Measurements from ENCODE around the gene BCAS2. TPM values are rescaled to one million over a fixed set of nuclear protein-coding genes. Genes with fewer than 3 reads are reported as not detected.

The BCAS2 gene
- total RNA-seq, 1 donor from 2014 or later, result 33.1 TPM

DNA sequence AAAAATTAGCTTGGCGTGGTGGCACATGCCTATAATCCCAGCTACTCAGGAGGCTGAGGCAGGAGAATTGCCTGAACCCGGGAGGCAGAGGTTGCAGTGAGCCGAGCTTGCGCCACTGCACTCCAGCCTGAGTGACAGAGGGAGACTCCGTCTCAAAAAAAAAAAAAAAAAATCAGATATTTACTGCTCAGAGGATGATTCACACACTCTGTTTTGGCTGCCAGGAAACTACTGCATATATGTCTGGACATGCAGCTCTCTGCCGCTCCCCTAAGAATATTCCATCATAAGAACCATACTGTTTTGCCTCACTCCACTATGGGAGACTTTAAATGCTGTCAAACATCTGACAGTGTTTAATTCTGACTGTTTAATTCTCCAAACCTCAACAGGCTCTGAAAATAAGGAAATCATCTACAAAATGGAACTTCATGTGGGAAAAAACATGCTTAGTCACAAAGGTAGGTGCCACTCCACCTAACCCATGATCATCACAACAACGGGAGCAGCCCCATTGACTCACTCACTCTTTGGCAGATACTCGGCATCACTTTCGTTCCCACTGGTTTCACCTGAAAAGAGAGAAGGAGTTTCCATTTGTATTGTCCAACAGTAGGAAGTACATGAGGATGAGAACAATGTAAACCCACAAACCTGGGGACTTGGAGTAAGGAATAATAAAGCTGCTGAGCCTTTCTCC, 29.3 kb upstream of the BCAS2 start:
- ChIA-PET CTCF (no interaction called here), POLR2A (no interaction called here)
- intact Hi-C loops (cut with micrococcal nuclease), result no loop called here
- Mint-ChIP-seq H3K36me3 (ENCODE audit: low read depth) (no peaks in the 10 kb centered on the region), H3K9me3 (no peaks in the 10 kb centered on the region), H3K4me3 (no peak overlapping the region), H3K27ac (no peak overlapping the region), H3K27me3 (peaks cover 18% of the 10 kb centered on the region), H3K4me1 (no peaks in the 10 kb centered on the region)
- ATAC-seq (ENCODE audit: low read depth), result no peak
- TF ChIP-seq, protein P1, sequence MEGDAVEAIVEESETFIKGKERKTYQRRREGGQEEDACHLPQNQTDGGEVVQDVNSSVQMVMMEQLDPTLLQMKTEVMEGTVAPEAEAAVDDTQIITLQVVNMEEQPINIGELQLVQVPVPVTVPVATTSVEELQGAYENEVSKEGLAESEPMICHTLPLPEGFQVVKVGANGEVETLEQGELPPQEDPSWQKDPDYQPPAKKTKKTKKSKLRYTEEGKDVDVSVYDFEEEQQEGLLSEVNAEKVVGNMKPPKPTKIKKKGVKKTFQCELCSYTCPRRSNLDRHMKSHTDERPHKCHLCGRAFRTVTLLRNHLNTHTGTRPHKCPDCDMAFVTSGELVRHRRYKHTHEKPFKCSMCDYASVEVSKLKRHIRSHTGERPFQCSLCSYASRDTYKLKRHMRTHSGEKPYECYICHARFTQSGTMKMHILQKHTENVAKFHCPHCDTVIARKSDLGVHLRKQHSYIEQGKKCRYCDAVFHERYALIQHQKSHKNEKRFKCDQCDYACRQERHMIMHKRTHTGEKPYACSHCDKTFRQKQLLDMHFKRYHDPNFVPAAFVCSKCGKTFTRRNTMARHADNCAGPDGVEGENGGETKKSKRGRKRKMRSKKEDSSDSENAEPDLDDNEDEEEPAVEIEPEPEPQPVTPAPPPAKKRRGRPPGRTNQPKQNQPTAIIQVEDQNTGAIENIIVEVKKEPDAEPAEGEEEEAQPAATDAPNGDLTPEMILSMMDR (IDR thresholded peaks at IDR 0.05), result no peak
- DNase-seq, result no peak

DNA sequence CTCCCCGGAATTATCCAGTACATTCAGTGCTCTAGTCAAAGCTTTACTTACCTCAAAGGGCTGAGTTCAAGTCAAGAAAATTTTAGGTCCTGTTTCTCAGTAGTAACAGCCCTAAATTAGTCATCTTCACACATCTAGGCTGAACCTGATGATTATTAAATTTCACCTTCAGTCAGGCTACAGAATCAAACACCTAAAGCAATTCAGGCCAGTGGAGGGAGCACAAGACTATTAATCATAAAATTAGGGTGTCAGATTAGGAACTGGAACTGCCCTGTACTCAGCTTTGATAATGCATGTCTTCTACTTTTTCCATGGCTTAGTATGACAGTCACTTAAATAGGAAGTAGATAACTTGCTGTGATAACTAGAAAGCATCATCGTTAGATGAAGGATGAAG, 28.4 kb upstream of the BCAS2 start:
- intact Hi-C loops (cut with micrococcal nuclease), result no loop called here
- H3K9me3 Mint-ChIP-seq, result no peaks in the 10 kb centered on the region
- no peak for DNase-seq
- no peak overlapping the region for H3K4me3 Mint-ChIP-seq
- TF ChIP-seq, protein P1 (IDR thresholded peaks at IDR 0.05), result no peak
- no peaks in the 10 kb centered on the region for H3K4me1 Mint-ChIP-seq
- ChIA-PET CTCF (no interaction called here), POLR2A (no interaction called here)
- ATAC-seq (ENCODE audit: low read depth), result no peak
- no peak overlapping the region for H3K27ac Mint-ChIP-seq
- H3K27me3 Mint-ChIP-seq, result peaks cover 20% of the 10 kb centered on the region
- H3K36me3 Mint-ChIP-seq (ENCODE audit: low read depth), result no peaks in the 10 kb centered on the region

DNA sequence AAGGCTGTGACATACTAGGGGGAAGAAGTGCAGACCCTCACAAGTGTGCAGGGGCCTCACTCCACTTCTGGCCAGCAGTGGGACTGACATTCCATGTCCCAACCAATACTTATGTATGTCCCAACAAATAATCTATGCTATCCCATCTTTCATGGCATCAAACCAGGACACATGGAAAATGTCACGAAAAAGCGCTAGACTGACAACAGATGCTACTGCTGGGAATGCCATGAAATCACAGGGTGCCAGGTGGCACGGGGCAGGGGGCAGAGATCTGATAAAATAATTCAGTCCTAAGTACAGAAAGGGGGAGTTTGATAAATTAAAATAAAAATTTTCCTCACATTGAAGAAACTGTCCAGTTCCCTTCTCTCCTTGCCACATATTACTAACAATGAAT, 27.6 kb upstream of the BCAS2 start:
- Mint-ChIP-seq H3K27ac (no peak overlapping the region), H3K27me3 (peaks cover 19% of the 10 kb centered on the region), H3K4me3 (no peak overlapping the region), H3K36me3 (ENCODE audit: low read depth) (no peaks in the 10 kb centered on the region), H3K4me1 (no peaks in the 10 kb centered on the region), H3K9me3 (no peaks in the 10 kb centered on the region)
- intact Hi-C loops (cut with micrococcal nuclease), result no loop called here
- TF ChIP-seq, protein P1 (IDR thresholded peaks at IDR 0.05), result no peak
- DNase-seq (no peak), ATAC-seq (ENCODE audit: low read depth) (no peak)
- POLR2A ChIA-PET, result no interaction called here
- CTCF ChIA-PET, result no interaction called here

DNA sequence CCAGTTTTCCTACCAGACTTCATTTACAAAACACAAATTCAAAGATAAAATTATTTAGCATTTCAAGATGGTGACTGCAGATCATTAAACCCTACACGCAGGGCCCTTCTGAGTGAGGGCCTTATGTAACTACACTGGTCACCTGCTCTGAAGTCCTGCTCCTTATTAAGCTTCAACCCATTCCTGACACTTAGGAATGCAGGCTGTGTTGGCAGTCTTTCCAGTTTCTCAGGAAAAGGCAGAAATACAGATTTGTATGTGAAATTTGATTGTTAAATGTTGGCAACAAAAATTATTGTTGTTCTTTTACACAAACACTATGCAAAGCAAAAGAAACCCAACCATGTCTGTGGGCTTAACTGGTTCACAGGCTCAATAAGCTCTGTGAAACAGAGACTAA, 25.8 kb upstream of the BCAS2 start:
- POLR2A ChIA-PET, result no interaction called here
- no peak for ATAC-seq (ENCODE audit: low read depth)
- H3K27ac Mint-ChIP-seq, result no peak overlapping the region
- DNase-seq, result no peak
- no peaks in the 10 kb centered on the region for H3K4me1 Mint-ChIP-seq
- intact Hi-C loops (cut with micrococcal nuclease), result no loop called here
- peaks cover 15% of the 10 kb centered on the region for H3K27me3 Mint-ChIP-seq
- CTCF ChIA-PET, result no interaction called here
- H3K36me3 Mint-ChIP-seq (ENCODE audit: low read depth), result no peaks in the 10 kb centered on the region
- no peak overlapping the region for H3K4me3 Mint-ChIP-seq
- H3K9me3 Mint-ChIP-seq, result no peaks in the 10 kb centered on the region
- TF ChIP-seq, protein P1 (IDR thresholded peaks at IDR 0.05), result no peak

DNA sequence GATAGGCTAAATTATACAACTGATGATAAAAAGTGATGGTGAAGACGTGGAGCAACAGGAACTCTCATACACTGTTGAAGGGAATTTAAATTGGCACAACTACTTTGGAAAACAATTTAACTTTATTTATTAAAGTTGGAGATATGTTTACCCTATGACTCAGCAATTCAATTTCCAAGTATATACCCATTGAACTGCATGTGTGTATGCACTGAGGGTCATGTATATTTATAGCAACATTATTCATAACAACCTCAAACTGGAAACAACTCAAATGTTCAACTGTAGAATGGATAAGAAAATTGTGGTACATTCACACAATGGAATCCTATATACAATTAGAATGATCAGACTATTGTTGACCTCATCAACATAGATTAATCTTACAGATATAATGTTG, 16.5 kb upstream of the BCAS2 start:
- H3K27ac Mint-ChIP-seq, result no peak overlapping the region
- ATAC-seq (ENCODE audit: low read depth) (no peak), DNase-seq (no peak)
- no peaks in the 10 kb centered on the region for H3K36me3 Mint-ChIP-seq (ENCODE audit: low read depth)
- TF ChIP-seq, protein P1 (IDR thresholded peaks at IDR 0.05), result no peak
- intact Hi-C loops (cut with micrococcal nuclease), result no loop called here
- CTCF ChIA-PET, result no interaction called here
- no peaks in the 10 kb centered on the region for H3K4me1 Mint-ChIP-seq
- H3K9me3 Mint-ChIP-seq, result peaks cover 4% of the 10 kb centered on the region
- peaks cover 18% of the 10 kb centered on the region for H3K27me3 Mint-ChIP-seq
- POLR2A ChIA-PET, result no interaction called here
- no peak overlapping the region for H3K4me3 Mint-ChIP-seq
